GM12801 (cell line): ENCODE data around the gene MT1B.

Experiments used
- CTCF ChIP-seq: IDR thresholded peaks from one replicate; pipeline ENCODE4 v1.5.1; 2011; ENCODE audit warnings: control low read depth; ENCODE audit not compliant: insufficient read length; ENCODE audit errors: extremely low read depth

MT1B gene

GRCh38 chr16:56623637-56624036 is 28.0 kb upstream of the MT1B start:
- TF ChIP-seq CTCF, result no peak

GRCh38 chr16:56625140-56625942 is 26.3 kb upstream of the MT1B start, which contains the start of gene MT1E:
Gene MT1E (plus strand): TSS chr16:56625781. CDS start chr16:56625852, 71 bp downstream.
- TF ChIP-seq CTCF, result no peak

GRCh38 chr16:56625943-56626654 is 25.6 kb upstream of the MT1B start:
- TF ChIP-seq CTCF, result no peak

- TF ChIP-seq CTCF, result no peak
Observed at GRCh38 chr16:56626685-56627084, 25.0 kb upstream of the MT1B start.

- no peak for TF ChIP-seq CTCF
Observed at GRCh38 chr16:56628486-56629350, 23.0 kb upstream of the MT1B start.

GRCh38 chr16:56629531-56629930 is 22.2 kb upstream of the MT1B start:
- no peak for TF ChIP-seq CTCF

- no peak for TF ChIP-seq CTCF
Observed at GRCh38 chr16:56630134-56630533, 21.6 kb upstream of the MT1B start.
